ENCODE results near the gene ZNF436. TPM values are rescaled to one million over a fixed set of nuclear protein-coding genes. Genes with fewer than 3 reads are reported as not detected.

The ZNF436 gene
- total and polyA plus RNA-seq, 2 of the 13 experiments (the other 11 are each of a cell fraction or from before 2014, with no cell fraction given), result 4.3 to 9.9 TPM

DNA sequence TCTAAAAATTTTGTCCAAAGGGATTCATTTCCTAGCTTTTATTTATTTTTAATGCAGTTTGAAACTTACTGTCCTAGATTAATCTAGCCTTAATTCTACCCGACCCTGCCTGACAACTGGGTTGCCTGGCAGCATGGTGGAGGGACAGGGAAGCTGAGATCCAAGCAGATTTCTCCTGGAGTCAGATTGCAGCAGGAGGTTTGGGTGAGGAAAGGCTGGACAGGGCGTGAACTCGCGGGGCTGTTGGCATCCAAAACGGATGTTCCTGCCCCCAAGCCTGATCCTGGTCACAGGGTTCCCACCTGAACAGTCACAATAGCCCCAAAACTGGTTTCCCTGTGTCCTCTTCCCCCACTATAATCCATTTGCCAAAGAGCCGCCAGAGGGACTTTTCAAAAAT lies 31.7 kb upstream of the ZNF436 start (continued):
- TF ChIP-seq, protein P1, sequence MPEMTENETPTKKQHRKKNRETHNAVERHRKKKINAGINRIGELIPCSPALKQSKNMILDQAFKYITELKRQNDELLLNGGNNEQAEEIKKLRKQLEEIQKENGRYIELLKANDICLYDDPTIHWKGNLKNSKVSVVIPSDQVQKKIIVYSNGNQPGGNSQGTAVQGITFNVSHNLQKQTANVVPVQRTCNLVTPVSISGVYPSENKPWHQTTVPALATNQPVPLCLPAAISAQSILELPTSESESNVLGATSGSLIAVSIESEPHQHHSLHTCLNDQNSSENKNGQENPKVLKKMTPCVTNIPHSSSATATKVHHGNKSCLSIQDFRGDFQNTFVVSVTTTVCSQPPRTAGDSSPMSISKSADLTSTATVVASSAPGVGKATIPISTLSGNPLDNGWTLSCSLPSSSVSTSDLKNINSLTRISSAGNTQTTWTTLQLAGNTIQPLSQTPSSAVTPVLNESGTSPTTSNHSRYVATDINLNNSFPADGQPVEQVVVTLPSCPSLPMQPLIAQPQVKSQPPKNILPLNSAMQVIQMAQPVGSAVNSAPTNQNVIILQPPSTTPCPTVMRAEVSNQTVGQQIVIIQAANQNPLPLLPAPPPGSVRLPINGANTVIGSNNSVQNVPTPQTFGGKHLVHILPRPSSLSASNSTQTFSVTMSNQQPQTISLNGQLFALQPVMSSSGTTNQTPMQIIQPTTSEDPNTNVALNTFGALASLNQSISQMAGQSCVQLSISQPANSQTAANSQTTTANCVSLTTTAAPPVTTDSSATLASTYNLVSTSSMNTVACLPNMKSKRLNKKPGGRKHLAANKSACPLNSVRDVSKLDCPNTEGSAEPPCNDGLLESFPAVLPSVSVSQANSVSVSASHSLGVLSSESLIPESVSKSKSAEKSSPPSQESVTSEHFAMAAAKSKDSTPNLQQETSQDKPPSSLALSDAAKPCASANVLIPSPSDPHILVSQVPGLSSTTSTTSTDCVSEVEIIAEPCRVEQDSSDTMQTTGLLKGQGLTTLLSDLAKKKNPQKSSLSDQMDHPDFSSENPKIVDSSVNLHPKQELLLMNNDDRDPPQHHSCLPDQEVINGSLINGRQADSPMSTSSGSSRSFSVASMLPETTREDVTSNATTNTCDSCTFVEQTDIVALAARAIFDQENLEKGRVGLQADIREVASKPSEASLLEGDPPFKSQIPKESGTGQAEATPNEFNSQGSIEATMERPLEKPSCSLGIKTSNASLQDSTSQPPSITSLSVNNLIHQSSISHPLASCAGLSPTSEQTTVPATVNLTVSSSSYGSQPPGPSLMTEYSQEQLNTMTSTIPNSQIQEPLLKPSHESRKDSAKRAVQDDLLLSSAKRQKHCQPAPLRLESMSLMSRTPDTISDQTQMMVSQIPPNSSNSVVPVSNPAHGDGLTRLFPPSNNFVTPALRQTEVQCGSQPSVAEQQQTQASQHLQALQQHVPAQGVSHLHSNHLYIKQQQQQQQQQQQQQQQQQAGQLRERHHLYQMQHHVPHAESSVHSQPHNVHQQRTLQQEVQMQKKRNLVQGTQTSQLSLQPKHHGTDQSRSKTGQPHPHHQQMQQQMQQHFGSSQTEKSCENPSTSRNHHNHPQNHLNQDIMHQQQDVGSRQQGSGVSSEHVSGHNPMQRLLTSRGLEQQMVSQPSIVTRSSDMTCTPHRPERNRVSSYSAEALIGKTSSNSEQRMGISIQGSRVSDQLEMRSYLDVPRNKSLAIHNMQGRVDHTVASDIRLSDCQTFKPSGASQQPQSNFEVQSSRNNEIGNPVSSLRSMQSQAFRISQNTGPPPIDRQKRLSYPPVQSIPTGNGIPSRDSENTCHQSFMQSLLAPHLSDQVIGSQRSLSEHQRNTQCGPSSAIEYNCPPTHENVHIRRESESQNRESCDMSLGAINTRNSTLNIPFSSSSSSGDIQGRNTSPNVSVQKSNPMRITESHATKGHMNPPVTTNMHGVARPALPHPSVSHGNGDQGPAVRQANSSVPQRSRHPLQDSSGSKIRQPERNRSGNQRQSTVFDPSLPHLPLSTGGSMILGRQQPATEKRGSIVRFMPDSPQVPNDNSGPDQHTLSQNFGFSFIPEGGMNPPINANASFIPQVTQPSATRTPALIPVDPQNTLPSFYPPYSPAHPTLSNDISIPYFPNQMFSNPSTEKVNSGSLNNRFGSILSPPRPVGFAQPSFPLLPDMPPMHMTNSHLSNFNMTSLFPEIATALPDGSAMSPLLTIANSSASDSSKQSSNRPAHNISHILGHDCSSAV (CRISPR knock-in tag; IDR thresholded peaks at IDR 0.05; ENCODE audit: borderline replicate concordance), result no peak
- no peak for TF ChIP-seq ERF (CRISPR knock-in tag; IDR thresholded peaks at IDR 0.05)
- TF ChIP-seq MIER3 (CRISPR knock-in tag; IDR thresholded peaks at IDR 0.05; ENCODE audit: borderline replicate concordance), result no peak
- TF ChIP-seq, protein P2, sequence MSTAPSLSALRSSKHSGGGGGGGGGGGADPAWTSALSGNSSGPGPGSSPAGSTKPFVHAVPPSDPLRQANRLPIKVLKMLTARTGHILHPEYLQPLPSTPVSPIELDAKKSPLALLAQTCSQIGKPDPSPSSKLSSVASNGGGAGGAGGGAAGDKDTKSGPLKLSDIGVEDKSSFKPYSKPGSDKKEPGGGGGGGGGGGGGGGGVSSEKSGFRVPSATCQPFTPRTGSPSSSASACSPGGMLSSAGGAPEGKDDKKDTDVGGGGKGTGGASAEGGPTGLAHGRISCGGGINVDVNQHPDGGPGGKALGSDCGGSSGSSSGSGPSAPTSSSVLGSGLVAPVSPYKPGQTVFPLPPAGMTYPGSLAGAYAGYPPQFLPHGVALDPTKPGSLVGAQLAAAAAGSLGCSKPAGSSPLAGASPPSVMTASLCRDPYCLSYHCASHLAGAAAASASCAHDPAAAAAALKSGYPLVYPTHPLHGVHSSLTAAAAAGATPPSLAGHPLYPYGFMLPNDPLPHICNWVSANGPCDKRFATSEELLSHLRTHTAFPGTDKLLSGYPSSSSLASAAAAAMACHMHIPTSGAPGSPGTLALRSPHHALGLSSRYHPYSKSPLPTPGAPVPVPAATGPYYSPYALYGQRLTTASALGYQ (CRISPR knock-in tag; IDR thresholded peaks at IDR 0.05), result no peak
- TF ChIP-seq, protein P3, sequence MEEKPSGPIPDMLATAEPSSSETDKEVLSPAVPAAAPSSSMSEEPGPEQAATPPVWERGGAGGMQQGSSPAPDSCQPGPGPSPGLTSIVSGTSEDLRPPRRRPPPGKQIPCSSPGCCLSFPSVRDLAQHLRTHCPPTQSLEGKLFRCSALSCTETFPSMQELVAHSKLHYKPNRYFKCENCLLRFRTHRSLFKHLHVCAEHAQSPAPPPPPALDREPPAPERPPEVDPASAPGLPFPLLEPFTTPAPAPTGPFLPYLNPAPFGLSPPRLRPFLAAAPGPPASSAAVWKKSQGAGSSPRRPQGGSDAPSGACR (CRISPR knock-in tag; IDR thresholded peaks at IDR 0.05), result no peak
- TF ChIP-seq, protein P4, sequence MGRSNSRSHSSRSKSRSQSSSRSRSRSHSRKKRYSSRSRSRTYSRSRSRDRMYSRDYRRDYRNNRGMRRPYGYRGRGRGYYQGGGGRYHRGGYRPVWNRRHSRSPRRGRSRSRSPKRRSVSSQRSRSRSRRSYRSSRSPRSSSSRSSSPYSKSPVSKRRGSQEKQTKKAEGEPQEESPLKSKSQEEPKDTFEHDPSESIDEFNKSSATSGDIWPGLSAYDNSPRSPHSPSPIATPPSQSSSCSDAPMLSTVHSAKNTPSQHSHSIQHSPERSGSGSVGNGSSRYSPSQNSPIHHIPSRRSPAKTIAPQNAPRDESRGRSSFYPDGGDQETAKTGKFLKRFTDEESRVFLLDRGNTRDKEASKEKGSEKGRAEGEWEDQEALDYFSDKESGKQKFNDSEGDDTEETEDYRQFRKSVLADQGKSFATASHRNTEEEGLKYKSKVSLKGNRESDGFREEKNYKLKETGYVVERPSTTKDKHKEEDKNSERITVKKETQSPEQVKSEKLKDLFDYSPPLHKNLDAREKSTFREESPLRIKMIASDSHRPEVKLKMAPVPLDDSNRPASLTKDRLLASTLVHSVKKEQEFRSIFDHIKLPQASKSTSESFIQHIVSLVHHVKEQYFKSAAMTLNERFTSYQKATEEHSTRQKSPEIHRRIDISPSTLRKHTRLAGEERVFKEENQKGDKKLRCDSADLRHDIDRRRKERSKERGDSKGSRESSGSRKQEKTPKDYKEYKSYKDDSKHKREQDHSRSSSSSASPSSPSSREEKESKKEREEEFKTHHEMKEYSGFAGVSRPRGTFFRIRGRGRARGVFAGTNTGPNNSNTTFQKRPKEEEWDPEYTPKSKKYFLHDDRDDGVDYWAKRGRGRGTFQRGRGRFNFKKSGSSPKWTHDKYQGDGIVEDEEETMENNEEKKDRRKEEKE (IDR thresholded peaks at IDR 0.05), result no peak
- TF ChIP-seq ZNF598 (CRISPR knock-in tag; IDR thresholded peaks at IDR 0.05; ENCODE audit: borderline replicate concordance), result no peak
- no peak for TF ChIP-seq ARID2 (CRISPR knock-in tag; IDR thresholded peaks at IDR 0.05; ENCODE audit: borderline replicate concordance)
- TF ChIP-seq RFX3 (CRISPR knock-in tag; IDR thresholded peaks at IDR 0.05), result no peak
- no peak for TF ChIP-seq MED1 (CRISPR knock-in tag; IDR thresholded peaks at IDR 0.05)

Measured in HepG2 (cell line).